ENCODE results near the gene CALHM6. TPM values are rescaled to one million over a fixed set of nuclear protein-coding genes. Genes with fewer than 3 reads are reported as not detected.

The CALHM6 gene
- total RNA-seq, 6 donors from 2014 or later: 2.7 to 23.0 (median 7.1) TPM; not detected in 2

DNA sequence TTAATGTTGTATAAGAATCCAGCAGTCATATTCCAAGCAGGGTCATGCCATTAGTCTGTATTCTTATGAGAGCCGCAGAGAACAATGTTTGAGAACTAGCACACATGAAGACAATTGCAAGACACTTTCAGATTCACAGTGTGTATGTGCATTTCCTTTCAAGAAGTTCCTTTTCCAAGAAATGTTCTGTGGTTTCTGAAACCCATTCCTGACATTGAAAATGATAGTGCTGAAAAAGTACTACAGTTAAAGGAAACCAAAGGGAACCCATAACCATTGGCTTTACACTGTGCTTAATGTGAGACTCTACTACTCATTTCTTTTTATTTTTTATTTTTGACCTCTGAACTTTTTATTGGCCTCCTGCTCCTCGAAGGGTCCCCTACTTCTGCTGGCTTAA is 4.2 kb upstream of the CALHM6 start:
- no peaks in the 10 kb centered on the region for H3K9me3 ChIP-seq
- 78 to 89% methylated on average over 2 of the region's 2 CpGs for WGBS, 2 donors
- peak in 1 of 2 donors; percentile 28 for ATAC-seq (ENCODE audit: low FRiP score in 2 of 2)
- DNase-seq: no peak
- no peaks in the 10 kb centered on the region for H3K36me3 ChIP-seq
- peaks cover 3 to 12% (median 3%) of the 10 kb centered on the region in 4 donors for H3K4me1 ChIP-seq
- TF ChIP-seq EP300 (IDR thresholded peaks at IDR 0.05) (no peak), POLR2AphosphoS5 (IDR thresholded peaks at IDR 0.05) (no peak), POLR2A (IDR thresholded peaks at IDR 0.05) (no peak)
- TF ChIP-seq, protein P1, sequence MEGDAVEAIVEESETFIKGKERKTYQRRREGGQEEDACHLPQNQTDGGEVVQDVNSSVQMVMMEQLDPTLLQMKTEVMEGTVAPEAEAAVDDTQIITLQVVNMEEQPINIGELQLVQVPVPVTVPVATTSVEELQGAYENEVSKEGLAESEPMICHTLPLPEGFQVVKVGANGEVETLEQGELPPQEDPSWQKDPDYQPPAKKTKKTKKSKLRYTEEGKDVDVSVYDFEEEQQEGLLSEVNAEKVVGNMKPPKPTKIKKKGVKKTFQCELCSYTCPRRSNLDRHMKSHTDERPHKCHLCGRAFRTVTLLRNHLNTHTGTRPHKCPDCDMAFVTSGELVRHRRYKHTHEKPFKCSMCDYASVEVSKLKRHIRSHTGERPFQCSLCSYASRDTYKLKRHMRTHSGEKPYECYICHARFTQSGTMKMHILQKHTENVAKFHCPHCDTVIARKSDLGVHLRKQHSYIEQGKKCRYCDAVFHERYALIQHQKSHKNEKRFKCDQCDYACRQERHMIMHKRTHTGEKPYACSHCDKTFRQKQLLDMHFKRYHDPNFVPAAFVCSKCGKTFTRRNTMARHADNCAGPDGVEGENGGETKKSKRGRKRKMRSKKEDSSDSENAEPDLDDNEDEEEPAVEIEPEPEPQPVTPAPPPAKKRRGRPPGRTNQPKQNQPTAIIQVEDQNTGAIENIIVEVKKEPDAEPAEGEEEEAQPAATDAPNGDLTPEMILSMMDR (IDR thresholded peaks at IDR 0.05): no peak
- no peak overlapping the region for H3K4me3 ChIP-seq
- no peaks in the 10 kb centered on the region for H3K27me3 ChIP-seq
- H3K27ac ChIP-seq: no peak overlapping the region

DNA sequence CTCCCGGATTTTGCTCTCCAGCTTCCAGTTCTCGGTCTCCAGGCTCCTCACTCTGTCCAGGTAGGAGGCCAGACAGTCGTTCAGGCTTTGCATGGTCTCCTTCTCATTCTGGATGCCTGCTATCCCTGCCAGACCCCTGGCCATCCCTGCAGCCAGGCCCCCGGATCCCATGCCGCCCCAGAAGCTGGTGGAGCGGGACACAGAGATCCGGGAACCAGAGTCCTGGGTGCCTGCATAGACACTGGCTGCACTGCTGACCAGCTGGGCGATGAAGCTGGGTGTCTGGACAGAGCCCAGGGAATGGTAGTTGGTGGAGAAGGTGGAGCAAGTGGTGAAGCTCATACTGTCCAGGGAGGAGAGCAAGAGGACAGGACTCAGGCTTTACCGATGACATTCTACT is 2.9 kb upstream of the CALHM6 start:
- TF ChIP-seq POLR2A (IDR thresholded peaks at IDR 0.05): no peak
- TF ChIP-seq, protein P1 (IDR thresholded peaks at IDR 0.05): no peak
- TF ChIP-seq EP300 (IDR thresholded peaks at IDR 0.05): no peak
- no peak for TF ChIP-seq POLR2AphosphoS5 (IDR thresholded peaks at IDR 0.05)
- 92 to 93% methylated on average over 7 to 9 of the region's 9 CpGs for WGBS, 2 donors
- ATAC-seq (ENCODE audit: low FRiP score in 2 of 2) (no peak), DNase-seq (peak in 1 of 2 donors; percentile 37)
- Histone ChIP-seq H3K27ac (no peak overlapping the region), H3K27me3 (no peaks in the 10 kb centered on the region), H3K9me3 (no peaks in the 10 kb centered on the region), H3K36me3 (no peaks in the 10 kb centered on the region), H3K4me1 (peaks cover 8 to 20% (median 10%) of the 10 kb centered on the region in 4 donors), H3K4me3 (no peak overlapping the region)

DNA sequence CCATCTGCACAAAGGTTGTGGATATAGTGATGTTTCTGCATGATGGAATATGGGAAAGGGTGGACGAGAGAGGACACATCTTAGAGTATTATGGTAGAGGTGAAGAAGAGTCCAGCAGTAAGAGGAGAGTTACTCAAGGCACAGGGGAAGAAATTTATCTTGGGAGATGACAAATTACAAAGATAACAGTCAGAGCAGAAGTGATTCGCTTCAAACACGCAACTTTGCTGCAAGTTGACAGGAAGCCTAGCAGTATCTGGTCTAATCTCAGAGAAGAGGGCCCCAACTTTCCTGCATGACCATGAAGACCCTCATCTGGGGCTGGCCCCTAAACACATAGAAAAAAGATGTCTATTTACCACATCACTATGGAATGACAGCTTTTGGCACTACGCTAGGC is 1.2 kb upstream of the CALHM6 start:
- Histone ChIP-seq H3K4me1 (peaks cover 11 to 20% (median 13%) of the 10 kb centered on the region in 4 donors), H3K9me3 (no peaks in the 10 kb centered on the region), H3K27ac (no peak overlapping the region), H3K4me3 (no peak overlapping the region), H3K36me3 (no peaks in the 10 kb centered on the region), H3K27me3 (no peaks in the 10 kb centered on the region)
- ATAC-seq (ENCODE audit: low FRiP score in 2 of 2) (no peak), DNase-seq (no peak)
- WGBS, 2 donors: 90 to 93% methylated on average over 4 of the region's 4 CpGs
- TF ChIP-seq, protein P1 (IDR thresholded peaks at IDR 0.05): no peak
- no peak for TF ChIP-seq POLR2AphosphoS5 (IDR thresholded peaks at IDR 0.05)
- TF ChIP-seq EP300 (IDR thresholded peaks at IDR 0.05): no peak
- TF ChIP-seq POLR2A (IDR thresholded peaks at IDR 0.05): no peak

DNA sequence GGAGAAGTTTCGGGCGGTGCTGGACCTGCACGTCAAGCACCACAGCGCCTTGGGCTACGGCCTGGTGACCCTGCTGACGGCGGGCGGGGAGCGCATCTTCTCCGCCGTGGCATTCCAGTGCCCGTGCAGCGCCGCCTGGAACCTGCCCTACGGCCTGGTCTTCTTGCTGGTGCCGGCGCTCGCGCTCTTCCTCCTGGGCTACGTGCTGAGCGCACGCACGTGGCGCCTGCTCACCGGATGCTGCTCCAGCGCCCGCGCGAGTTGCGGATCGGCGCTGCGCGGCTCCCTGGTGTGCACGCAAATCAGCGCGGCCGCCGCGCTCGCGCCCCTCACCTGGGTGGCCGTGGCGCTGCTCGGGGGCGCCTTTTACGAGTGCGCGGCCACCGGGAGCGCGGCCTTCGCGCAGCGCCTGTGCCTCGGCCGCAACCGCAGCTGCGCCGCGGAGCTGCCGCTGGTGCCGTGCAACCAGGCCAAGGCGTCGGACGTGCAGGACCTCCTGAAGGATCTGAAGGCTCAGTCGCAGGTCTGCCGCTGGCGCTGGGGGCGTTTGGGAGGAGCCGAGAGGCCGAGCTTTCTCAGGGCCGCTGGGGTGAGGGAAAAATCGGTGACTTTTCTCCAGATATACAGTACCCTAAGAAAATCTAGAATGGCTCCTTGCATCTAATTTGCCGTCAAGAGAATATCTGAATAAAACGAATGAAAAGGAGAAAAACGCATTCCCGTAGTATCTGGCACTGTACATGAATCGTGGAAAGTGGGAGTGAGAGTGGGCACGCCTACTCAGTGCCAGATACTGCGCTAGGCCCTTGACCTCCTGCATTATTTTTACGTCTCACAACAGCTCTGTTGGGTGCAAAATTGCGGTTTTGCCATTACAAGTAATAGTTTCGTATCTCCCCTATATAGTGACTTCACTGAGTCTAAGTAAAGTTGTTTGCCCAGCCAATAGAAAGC is 1.0 kb downstream of the CALHM6 start:
- ATAC-seq (ENCODE audit: low FRiP score in 2 of 2) (peak; percentile 71 to 87), DNase-seq (peak; percentile 57 to 91)
- TF ChIP-seq EP300 (IDR thresholded peaks at IDR 0.05) (no peak), POLR2A (IDR thresholded peaks at IDR 0.05) (peak in 1 of 4 donors; percentile 31), POLR2AphosphoS5 (IDR thresholded peaks at IDR 0.05) (no peak)
- TF ChIP-seq, protein P1 (IDR thresholded peaks at IDR 0.05): no peak
- Histone ChIP-seq H3K4me3 (peak overlapping the region; percentile 12 to 61 (median 49)), H3K9me3 (no peaks in the 10 kb centered on the region), H3K27me3 (no peaks in the 10 kb centered on the region), H3K4me1 (peaks cover 11 to 19% (median 15%) of the 10 kb centered on the region in 4 donors), H3K36me3 (no peaks in the 10 kb centered on the region), H3K27ac (peak overlapping the region in 3 of 4 donors; percentile 30 to 58 (median 57))
- WGBS, 2 donors: 14 to 34% methylated on average over 33 to 67 of the region's 84 CpGs
